ENCODE measurements around the gene TRPV4.

The TRPV4 gene

GRCh38 chr12:109735825-109736551 is 97.2 kb downstream of the TRPV4 start:
- in situ Hi-C loops (cut with MboI; ENCODE audit: low sequenced_read_pairs, unreplicated experiment) = no loop called here
- no peak for DNase-seq (ENCODE audit: low spot score)
- TF ChIP-seq, protein P1, sequence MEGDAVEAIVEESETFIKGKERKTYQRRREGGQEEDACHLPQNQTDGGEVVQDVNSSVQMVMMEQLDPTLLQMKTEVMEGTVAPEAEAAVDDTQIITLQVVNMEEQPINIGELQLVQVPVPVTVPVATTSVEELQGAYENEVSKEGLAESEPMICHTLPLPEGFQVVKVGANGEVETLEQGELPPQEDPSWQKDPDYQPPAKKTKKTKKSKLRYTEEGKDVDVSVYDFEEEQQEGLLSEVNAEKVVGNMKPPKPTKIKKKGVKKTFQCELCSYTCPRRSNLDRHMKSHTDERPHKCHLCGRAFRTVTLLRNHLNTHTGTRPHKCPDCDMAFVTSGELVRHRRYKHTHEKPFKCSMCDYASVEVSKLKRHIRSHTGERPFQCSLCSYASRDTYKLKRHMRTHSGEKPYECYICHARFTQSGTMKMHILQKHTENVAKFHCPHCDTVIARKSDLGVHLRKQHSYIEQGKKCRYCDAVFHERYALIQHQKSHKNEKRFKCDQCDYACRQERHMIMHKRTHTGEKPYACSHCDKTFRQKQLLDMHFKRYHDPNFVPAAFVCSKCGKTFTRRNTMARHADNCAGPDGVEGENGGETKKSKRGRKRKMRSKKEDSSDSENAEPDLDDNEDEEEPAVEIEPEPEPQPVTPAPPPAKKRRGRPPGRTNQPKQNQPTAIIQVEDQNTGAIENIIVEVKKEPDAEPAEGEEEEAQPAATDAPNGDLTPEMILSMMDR (IDR thresholded peaks at IDR 0.05; ENCODE audit: borderline replicate concordance, control extremely low read depth, extremely low read depth, insufficient read depth, missing control alignments) = no peak

DNA sequence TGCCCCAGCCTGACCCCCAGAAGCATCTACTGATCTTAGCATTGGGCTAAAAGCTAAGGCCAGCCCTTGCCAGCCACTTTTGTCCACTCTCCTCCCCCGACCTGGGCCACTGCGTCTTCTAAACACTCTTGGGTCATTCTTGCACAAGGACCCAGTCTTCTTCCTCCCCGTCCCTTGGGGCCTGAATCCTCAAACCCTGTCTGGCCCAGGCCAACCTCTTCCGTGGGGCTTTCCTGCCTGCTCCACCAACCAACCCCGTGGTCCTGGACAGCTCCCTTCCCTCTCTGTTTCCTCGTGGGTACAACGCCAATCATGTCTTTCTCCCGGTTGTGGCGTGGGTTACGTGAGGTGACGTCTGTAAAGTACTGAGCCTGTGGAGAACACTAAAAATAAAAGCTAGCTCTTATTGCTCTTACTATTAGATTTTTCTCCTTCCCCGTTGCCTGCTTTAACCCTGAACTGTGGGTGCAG is 98.1 kb downstream of the TRPV4 start:
- TF ChIP-seq, protein P1 (IDR thresholded peaks at IDR 0.05; ENCODE audit: borderline replicate concordance, control extremely low read depth, extremely low read depth, insufficient read depth, missing control alignments) = no peak
- DNase-seq (ENCODE audit: low spot score) = no peak
- in situ Hi-C loops (cut with MboI; ENCODE audit: low sequenced_read_pairs, unreplicated experiment) = no loop called here

- no peak for DNase-seq (ENCODE audit: low spot score)
- TF ChIP-seq, protein P1 (IDR thresholded peaks at IDR 0.05; ENCODE audit: borderline replicate concordance, control extremely low read depth, extremely low read depth, insufficient read depth, missing control alignments) = no peak
- in situ Hi-C loops (cut with MboI; ENCODE audit: low sequenced_read_pairs, unreplicated experiment) = no loop called here
These were observed 98.8 kb downstream of the TRPV4 start for GRCh38 chr12:109734219-109735000.

All from GM13976 (cell line).